ENCODE measurements around the gene SLC44A1. TPM values are rescaled to one million over a fixed set of nuclear protein-coding genes. Genes with fewer than 3 reads are reported as not detected.

Gene SLC44A1
- total RNA-seq, 3 donors from 2014 or later, result 85.1 to 183 (median 121) TPM

DNA sequence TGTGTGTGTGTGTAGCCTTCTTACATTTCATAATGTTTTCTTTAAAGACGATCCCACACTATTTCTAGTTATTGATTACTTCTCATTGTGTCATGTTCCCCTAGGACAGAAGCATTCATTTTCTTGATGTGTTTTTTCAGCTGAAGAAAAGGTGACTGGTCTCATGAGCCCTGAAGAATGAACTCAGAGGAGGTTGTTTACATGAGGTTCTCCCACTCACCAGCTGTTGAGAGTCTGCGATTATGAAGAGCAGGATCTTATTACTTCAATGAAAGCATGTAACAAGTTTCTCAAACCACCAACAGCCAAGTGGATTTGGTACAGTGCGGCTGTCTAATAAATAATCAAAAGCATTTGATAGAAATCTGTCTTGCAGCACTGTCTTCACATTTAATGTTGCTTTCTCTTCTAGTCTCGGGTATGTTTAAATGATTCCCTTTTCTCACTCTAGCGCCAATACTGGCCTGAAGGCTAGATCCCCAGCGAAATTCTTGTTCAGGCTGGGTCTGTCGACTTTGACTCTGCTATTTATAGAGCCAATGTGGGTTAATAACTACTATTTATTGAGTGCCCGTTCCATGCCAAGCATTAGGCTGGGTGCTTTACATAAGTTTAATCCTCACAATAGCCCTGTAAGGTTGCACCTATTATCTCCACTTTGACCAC is 193.8 kb downstream of the SLC44A1 start:
- ATAC-seq (no peak), DNase-seq (no peak)
- Histone ChIP-seq H3K36me3 (ENCODE audit: low read depth) (no peaks in the 10 kb centered on the region), H3K4me3 (no peak overlapping the region), H3K9me3 (no peaks in the 10 kb centered on the region), H3K4me1 (ENCODE audit: low read depth) (peaks cover under 1% of the 10 kb centered on the region)
- TF ChIP-seq, protein P1, sequence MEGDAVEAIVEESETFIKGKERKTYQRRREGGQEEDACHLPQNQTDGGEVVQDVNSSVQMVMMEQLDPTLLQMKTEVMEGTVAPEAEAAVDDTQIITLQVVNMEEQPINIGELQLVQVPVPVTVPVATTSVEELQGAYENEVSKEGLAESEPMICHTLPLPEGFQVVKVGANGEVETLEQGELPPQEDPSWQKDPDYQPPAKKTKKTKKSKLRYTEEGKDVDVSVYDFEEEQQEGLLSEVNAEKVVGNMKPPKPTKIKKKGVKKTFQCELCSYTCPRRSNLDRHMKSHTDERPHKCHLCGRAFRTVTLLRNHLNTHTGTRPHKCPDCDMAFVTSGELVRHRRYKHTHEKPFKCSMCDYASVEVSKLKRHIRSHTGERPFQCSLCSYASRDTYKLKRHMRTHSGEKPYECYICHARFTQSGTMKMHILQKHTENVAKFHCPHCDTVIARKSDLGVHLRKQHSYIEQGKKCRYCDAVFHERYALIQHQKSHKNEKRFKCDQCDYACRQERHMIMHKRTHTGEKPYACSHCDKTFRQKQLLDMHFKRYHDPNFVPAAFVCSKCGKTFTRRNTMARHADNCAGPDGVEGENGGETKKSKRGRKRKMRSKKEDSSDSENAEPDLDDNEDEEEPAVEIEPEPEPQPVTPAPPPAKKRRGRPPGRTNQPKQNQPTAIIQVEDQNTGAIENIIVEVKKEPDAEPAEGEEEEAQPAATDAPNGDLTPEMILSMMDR (IDR thresholded peaks at IDR 0.05), result no peak
- intact Hi-C loops (cut with DNase I, micrococcal nuclease), result no loop called here

DNA sequence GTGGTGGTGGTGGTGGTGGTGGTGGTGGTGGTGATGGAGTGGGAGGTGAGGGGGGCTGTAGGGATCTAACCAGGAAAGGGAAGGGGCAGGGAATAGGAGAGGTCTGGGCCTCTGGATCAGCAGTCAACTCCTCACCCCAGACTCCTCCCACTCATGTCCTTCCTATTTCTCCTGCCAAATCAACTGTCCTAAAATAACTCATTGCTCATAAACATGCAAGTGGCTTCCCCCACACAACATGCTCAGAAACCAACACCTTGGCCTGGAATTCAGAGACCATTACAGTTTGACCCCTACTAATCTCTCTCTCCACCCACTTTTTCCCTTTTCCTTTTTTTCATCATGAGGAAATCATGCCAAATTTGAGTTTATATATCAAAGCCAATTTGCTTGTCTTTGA is 195.0 kb downstream of the SLC44A1 start:
- ATAC-seq (peak; percentile 46), DNase-seq (no peak)
- H3K9me3 ChIP-seq, result no peaks in the 10 kb centered on the region
- no peaks in the 10 kb centered on the region for H3K36me3 ChIP-seq (ENCODE audit: low read depth)
- no peak overlapping the region for H3K4me3 ChIP-seq
- intact Hi-C loops (cut with DNase I, micrococcal nuclease), result no loop called here
- TF ChIP-seq, protein P1 (IDR thresholded peaks at IDR 0.05), result no peak
- H3K4me1 ChIP-seq (ENCODE audit: low read depth), result no peaks in the 10 kb centered on the region

DNA sequence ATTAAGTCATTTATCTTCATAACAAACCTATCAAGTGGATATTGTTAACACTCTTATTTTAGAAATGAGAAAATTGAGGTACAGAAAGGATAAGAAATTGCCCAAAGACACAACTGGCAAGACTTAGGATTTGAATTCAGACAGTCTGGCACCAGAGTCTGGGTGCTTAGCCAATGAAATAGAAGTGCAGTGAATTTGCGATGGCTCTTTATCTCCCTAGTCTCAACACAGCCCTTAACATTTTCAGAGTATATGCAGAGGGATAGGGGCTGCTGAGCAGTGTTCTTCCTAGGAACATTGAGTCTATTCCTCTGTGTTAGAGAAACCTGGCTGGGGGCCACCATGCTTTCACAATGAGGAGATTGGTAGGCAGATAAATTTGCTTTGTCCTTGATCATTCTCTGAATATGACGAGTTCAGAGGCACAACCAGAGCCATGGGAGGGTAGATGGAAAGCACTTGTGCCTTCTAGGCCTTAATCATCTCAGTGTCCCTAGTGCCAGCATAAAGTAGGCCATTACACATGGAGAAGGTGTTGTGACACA is 197.2 kb downstream of the SLC44A1 start:
- ATAC-seq (no peak), DNase-seq (no peak)
- Histone ChIP-seq H3K4me1 (ENCODE audit: low read depth) (no peaks in the 10 kb centered on the region), H3K9me3 (no peaks in the 10 kb centered on the region), H3K4me3 (no peak overlapping the region), H3K36me3 (ENCODE audit: low read depth) (no peaks in the 10 kb centered on the region)
- intact Hi-C loops (cut with DNase I, micrococcal nuclease), result no loop called here
- TF ChIP-seq, protein P1 (IDR thresholded peaks at IDR 0.05), result no peak

DNA sequence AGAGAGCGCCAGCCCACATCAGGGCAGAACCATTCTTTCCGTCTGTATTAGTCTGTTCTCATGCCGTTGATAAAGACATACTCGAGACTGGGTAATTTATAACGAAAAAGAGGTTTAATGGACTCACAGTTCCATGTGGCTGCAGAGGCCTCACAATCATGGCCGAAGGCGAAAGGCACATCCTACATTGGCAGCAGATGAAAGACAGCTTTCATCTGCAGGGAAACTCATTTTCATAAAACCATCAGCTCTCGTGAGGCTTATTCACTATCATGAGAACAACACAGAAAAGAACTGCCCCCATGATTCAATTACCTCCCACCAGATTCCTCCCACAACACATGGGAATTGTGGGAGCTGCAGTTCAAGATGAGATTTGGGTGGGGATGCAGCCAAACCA is 198.7 kb downstream of the SLC44A1 start:
- TF ChIP-seq, protein P1 (IDR thresholded peaks at IDR 0.05), result no peak
- DNase-seq (no peak), ATAC-seq (no peak)
- Histone ChIP-seq H3K36me3 (ENCODE audit: low read depth) (no peaks in the 10 kb centered on the region), H3K4me3 (no peak overlapping the region), H3K9me3 (no peaks in the 10 kb centered on the region), H3K4me1 (ENCODE audit: low read depth) (peaks cover 5% of the 10 kb centered on the region)
- intact Hi-C loops (cut with DNase I, micrococcal nuclease), result no loop called here

DNA sequence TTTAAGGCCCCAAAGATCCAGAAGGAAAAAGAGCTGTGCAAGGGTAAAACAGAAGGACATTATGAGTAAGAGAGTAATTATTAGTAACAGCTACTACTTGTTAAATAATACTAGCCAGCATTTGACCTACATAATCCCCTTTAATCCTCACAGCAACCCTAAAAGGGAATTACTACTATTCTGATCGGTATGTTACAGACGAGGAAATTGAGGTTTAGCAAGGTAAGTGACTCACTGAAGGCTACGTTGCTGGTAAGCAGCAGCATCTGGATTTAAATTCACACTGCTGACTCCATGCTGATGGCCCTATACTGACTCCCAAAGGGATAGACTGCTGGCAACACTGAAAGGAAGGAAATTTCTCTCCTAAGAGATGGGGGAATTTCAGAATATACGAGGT is 199.7 kb downstream of the SLC44A1 start:
- no peak for ATAC-seq
- intact Hi-C loops (cut with DNase I, micrococcal nuclease), result no loop called here
- no peak overlapping the region for H3K4me3 ChIP-seq
- H3K9me3 ChIP-seq, result no peaks in the 10 kb centered on the region
- TF ChIP-seq, protein P1 (IDR thresholded peaks at IDR 0.05), result no peak
- H3K4me1 ChIP-seq (ENCODE audit: low read depth), result peaks cover 10% of the 10 kb centered on the region
- no peak for DNase-seq
- H3K36me3 ChIP-seq (ENCODE audit: low read depth), result no peaks in the 10 kb centered on the region
